GM12892 (cell line): Measurements from ENCODE around the gene SORCS2.

Experiments used
- POLR2AphosphoS5 ChIP-seq: IDR thresholded peaks from 2 replicates; pipeline ENCODE4 v1.6.1; 2011; ENCODE audit warnings: low read depth, low read length, control low read depth
- TAF1 ChIP-seq: IDR thresholded peaks from 2 replicates; pipeline ENCODE4 v1.6.1; 2011; ENCODE audit warnings: low read depth, mild to moderate bottlenecking, control low read depth, low read length, borderline replicate concordance

DNA sequence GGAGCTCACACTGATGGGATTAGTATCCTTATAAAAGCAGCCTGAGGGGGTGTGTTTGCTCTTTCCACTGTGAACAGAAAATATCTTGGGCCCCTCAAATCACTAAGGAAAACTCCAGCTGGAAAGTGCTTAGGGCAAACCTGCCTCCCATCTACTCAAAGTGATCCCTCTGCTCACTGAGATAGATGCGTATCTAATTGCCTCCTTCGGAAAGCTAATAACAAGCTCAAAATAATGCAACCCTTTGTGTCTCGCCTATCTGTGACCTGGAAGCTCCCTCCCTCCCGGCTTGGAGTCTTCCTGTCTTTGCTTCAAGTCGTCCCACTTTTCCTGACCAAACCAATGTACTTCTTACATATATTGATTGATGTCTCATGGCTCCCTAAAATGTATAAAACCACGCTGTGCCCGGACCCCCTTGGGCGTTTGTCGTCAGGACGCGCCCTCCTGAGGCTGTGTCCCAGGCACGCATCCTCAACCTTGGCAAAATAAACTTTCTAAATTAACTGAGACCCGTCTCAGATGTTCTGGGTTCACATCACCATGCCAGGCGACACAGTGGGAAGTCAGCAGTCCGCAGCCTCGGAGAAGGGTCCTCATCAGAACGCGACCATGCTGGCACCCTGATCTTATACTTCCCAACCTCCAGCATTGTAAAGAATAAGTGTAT lies 34.1 kb upstream of the SORCS2 start:
- TF ChIP-seq TAF1 (no peak), POLR2AphosphoS5 (no peak)
